GM21576 (cell line): ENCODE measurements around the gene HSD11B1.
"Not testable (repeated sequence)": the region's sequence is repeated elsewhere in the genome, so short reads cannot be mapped to it uniquely, and the experiment has no call there.

ENCODE experiments used
- ATAC-seq: cut with Tn5 transposase; IDR thresholded peaks from one replicate; pipeline ENCODE4 v1.9.1; 2021; ENCODE audit warnings: mild to moderate bottlenecking, moderate library complexity; ENCODE audit not compliant: unreplicated experiment

Gene HSD11B1

DNA sequence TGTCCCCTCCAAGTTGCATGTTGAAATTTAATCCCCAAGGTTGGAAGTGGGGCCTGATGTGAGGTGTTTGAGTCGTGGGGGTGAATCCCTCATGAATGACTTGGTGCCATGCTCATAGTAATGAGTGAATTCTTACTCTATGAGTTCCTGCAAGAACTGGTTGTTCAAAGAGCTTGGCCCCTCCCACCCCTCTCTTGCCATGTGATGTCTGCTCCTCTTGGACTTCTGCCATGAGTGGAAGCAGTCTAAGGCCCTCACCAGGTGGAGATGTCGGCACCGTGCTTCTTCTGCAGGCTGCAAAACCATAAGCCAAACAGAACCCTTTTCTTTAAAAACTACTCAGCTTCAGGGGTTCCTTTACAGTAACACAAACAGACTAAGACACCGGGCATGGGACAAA lies 15.2 kb upstream of the HSD11B1 start:
- ATAC-seq: no peak

DNA sequence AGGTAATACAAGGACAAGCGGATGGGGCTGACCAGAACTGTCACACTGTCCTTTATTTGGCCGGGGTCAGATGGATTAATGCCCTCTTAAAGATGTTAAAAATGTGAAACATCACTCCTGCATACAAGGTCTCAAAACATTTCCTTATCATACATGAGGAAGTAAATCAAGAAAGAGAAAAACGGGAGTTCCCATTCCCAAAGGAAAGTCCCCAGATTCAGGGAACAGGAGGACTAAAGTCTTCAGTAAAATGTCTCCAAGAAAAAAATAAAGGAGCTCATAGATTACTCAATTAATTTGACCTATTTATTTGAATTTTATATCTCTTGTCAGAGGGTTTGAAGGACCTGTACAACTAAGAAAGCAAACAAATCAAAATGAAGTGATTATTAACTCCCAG lies 13.4 kb upstream of the HSD11B1 start:
- no peak for ATAC-seq

DNA sequence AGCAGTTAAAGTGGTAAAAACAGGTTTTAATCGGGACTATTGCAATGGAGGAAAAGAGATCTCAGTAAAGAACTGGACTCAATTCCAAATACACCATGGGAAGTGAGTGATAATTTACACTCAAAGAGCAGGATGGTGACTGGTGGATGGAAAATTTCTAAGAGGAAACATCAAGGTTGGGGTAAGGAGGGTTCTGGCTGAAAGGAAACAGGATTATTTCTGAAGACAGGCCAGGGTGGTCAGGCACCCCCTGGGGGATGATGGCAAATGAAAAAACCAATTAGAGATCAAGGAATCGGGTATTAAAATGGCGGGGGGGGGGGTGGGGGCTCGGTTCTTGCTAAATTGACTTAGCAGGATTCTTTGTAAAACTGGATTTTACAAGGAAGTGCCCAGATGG lies 12.3 kb upstream of the HSD11B1 start:
- no peak for ATAC-seq

DNA sequence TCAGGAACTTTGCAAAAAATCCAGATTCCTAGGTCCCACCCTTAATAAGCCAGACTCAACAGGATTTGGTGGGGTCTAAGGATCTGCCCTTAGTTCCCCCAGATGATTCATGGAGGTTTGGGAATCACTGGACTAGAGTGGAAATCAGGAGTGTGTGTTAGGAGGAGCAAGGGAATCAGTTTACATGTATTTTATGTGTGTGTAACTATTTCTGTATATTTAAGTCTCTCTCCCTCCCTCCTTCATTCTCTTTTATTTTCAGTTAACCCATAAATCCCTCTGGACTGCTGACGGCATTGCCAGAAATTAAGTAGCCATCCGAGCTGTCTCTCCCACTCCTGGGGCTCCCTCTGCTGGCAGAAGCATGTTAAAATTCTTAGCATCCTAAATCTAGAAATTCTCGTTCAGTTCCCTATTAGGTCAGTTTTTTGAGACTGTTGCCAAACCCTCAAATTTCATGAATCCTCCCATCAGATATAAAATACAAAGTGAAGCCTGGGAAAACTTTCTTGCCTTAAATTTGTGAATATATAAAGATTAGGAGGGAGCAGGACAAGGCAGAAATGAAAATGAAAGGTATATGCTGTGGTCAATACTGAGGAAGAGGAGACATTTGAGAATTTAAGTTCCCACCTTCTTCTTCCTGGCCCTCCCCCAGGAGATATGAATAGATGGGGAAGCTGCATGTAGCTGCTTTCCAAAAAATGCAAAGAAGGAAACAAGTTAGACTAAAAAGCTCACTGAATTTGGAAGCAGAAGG lies 11.7 kb upstream of the HSD11B1 start:
- ATAC-seq: no peak

DNA sequence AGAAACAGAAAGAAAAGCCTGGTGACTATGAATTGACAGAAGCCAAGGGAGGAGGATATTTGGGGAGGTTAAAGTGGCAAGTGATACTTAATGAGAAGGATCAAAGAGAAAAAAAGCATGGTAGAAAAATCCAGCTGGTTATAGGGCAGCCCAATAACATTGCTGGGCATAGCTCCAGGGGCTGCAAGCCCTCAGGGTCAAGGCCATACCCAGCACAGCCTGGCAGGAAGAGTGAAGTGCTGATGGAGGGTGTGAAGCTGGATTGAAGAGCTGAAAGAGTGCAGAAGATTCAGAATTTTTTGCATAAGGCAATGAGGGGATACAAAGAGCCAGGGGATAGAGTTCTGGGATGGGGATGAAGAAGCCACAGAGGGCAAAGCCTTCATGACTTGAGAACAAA lies 8.0 kb upstream of the HSD11B1 start:
- ATAC-seq: no peak

DNA sequence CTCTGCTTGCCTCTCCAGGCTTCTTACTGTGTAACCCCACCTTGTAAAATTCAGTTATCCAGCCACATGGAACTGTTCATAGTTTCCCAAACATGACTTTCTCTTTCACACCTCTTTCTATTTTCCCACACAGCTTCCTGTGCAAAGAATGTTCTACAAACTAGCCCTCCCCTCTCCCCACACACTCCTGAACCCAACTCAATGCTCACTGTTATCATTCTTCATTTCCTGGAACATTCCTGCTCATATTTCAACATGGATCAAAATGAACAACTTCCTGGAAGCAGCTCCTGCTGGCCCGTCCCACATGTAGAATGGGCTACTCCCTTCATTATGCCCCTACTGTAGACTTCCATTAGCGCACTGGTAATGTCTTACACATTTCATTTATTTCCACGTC lies 7.5 kb upstream of the HSD11B1 start:
- no peak for ATAC-seq

DNA sequence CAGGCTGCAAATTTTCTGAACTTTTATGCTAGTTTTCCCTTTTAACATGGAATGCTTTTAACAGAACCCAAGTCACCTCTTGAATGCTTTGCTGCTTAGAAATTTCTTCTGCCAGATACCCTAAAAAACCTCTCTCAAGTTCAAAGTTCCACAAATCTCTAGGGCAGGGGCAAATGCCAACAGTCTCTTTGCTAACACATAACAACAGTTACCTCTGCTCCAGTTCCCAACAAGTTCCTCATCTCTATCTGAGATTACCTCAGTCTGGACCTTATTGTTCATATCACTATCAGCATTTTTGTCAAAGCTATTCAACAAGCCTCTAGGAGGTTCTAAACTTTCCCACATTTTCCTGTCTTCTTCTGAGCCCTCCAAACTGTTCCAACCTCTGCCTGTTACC lies 4.0 kb upstream of the HSD11B1 start:
- ATAC-seq: not testable (repeated sequence)

DNA sequence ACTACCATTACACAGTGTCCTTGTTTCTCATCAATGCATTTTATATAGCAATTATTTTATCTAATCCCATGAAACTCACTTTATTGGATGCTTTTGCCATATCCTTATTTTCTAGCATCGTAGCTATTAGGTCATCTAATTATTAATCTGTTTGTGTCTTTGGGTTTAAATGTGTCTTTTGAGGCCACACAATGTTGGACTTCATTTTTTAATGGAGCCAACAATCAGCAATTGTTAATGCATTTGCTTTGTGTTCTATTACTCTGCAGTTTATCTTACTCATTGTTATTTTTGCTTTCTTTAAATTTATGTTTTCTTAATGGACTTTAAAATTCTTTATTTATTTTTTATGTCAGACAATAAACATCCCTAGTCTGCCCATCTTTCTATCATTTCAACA lies 1.8 kb upstream of the HSD11B1 start:
- no peak for ATAC-seq

DNA sequence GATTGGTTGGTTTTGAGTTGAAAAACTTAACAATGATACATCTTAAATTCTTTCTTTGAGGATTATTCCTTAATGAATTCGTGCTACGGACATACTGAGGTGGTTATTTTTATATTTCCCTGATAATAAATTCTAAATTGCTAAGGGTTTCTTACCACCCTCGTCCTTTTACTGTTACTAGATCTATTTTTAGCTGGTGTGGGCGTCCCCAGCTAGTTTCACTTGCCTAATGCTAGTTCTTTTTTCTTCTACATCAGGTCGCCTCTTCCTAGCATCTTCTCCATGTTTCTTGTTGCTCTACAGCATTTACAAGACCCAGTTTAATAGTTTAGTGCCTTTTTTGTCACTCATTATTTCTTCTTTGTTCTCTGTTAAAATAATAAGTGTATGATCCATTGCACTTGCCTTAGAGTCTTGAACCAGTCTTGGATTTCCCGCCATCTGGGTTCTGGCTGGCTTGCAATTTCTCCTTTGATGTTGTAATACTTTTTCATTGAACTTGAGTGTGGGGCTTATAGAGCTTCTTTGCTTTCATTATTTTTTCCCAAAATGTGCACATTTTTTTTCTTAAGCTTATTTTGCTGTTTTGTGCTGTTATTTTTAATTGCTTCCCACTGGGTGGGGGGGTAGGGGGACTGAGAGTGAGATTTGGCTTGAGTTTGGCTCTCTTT lies 677 bp upstream of the HSD11B1 start:
- no peak for ATAC-seq

DNA sequence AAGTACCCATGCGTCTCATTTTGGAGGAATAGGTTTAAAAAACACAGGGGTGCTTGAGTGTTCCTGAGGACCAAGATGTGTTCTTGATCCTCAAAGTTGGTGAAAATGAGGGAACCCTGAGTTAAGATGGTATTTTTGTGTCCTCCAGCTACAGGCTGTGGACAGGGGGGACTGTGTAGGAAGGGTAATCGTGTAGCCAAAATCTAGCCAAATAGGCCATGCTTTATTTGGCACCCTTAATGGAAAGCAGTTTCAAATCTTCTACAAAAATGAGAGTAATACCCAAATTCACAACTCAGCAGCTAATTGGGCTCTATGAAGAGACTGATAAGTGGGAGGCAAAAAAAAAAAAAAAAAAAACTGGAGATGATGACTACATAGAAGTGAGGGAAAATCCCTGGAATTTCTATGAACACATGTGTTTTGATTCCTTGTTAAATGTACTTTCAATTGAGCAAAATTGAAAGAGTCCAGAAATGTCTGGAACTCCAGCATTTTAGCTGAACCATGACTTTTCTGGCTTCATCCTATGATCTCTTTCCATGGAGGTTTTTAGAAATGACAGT lies 470 bp downstream of the HSD11B1 start:
- no peak for ATAC-seq

DNA sequence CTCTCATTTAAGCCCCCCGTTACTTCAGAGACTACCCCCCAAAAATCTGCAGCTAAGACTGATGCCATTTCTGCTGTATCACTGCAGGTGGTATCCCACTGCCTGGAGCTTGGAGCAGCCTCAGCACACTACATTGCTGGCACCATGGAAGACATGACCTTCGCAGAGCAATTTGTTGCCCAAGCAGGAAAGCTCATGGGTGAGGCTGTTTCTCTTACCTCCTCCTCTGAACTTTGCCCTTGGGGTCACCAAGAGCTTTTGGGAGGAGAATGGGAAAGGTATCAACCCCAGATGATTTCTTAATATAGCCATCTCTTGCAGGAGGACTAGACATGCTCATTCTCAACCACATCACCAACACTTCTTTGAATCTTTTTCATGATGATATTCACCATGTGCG lies 2.0 kb downstream of the HSD11B1 start:
- ATAC-seq: no peak

DNA sequence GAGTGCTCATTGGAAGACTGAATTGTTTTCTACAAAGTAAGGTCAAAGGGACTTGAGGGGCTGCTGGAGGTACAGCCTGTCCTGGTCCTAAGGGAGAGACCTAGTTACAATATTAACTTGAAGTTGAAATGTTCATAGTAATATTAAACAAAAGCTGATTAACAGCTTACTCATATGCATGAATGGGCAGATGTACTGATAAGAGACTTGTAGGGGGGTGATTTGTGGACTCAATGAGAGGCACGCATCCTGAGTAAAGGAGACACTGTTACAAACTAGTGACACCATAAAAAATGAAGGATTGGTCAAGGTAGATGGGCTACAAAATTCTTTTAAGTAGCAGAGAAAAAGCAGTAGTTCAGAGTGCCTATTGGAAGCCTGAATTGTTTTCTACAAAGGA lies 2.7 kb downstream of the HSD11B1 start:
- no peak for ATAC-seq

DNA sequence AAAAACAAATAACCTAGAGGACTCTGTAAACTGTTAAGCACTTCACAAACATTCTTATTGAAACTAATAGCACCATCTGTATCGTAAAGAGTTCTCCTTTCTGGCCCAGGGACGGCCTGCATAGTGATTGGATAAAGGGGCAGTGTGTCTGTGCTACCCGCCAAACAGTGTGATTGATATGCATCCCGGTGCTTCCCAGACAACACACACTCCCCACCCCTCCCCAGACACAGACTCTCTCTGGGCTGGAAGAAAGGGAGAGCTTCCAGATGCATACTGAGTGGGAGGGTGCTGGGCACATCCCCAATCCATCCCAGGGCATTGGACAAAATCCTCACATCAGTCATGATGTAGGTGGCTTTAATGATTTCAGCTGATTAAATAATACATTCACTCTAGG lies 3.7 kb downstream of the HSD11B1 start:
- ATAC-seq: no peak

DNA sequence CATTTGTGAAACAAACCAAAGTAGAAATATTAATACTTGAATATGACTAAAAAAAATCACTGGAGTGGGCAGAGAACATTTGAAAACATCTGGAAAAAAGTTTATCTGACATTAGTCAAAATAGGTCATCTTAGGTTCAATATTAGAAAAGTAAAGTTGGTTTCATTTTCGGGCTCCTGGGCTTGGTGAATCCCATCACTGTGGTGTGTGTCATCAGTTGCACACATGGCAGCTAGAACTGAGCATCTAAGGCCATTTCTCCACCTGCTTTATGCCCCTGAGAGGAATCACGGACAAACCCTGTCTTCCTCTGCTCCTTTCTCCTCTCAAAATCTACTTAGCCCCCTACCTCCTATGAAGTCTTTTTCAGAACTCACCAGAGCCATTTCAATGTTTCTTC lies 5.4 kb downstream of the HSD11B1 start:
- no peak for ATAC-seq

DNA sequence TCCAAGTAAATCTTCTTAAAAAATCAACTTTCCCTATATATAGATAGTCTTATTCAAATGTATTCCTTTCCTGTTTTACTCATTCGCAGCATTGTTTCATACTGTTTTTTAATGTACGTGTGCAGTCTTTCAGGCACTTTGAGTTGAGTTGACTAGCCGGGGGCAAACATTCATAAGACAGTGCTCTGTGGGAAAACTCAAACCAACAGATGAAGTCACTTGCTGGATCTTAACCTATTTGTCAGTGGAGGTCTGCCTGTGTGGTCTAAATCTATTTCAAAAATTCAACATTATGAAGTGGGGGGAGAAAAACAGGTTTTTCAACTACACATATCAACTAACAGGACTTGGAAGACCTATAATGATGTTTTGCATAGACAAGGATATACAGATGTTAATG lies 6.2 kb downstream of the HSD11B1 start:
- ATAC-seq: no peak

DNA sequence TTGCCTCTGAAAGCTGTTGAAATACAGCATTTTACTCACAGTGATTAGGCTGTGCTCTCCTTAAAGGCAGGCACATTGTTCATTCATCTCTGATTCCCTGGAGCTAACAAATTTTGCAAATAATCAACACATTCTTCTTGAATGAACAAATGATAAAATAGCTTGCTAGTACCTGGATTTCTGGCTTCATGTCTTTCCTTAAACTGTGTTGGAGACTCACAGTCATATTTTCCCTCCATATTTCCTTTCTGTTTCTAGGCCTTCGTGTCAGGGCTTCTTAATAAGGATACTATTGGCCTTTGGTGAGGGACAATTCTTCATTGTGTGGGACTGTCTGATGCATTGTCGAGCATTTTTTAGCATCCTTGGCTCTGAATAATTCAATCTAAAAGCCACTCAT lies 9.7 kb downstream of the HSD11B1 start:
- ATAC-seq: no peak

DNA sequence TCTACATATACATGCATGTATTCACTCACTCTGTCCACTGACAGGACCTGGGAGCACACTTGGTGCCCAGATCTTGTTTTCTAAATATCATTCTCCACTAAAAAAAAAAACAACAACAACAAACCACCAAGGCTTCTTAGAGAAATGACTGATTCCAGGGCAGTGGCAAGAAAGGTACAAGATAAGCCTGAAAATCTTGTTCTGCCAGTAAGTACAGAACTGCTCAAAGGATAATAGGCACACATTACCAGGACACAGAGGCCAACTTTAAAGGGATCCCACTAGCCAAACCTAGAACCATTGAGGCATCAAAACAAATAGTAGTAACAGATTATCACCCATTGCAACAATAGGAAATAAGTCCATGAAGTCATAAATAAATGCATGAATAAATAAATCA lies 10.7 kb downstream of the HSD11B1 start:
- no peak for ATAC-seq

DNA sequence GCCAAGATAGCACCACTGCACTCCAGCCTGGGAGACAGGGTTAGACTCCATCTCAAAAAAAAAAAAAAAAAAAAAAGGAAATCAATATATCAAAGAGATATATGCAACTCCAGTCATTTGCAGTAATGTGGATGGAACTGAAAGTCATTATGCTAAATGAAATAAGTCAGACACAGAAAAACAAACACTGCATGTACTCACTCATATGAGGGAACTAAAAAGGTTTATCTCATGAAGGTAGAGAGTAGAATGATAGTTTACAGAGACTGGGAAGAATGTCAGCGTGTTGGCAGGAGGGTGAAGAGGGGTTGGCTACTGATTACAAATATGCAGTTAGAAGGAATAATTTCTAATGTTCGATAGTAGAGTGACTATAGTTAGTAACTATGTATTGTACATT lies 13.2 kb downstream of the HSD11B1 start:
- no peak for ATAC-seq

DNA sequence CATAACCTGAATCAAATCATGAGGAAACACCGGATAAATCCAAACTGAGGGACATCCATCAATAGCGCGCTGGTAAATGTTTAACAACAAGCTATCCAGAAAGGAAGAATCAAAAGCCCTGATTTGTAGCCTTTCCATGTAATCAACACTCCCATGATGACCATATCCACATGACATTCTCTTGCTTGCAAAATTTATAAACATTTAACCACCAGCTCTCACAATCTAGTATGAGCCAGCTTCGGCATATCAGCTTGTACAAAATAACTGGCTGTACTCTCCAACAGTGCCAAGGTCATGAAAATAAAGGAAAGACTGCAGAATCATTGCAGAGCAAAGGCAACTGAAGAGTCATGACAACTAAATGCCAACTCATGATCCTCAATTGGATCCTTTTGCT lies 15.7 kb downstream of the HSD11B1 start:
- ATAC-seq: no peak

DNA sequence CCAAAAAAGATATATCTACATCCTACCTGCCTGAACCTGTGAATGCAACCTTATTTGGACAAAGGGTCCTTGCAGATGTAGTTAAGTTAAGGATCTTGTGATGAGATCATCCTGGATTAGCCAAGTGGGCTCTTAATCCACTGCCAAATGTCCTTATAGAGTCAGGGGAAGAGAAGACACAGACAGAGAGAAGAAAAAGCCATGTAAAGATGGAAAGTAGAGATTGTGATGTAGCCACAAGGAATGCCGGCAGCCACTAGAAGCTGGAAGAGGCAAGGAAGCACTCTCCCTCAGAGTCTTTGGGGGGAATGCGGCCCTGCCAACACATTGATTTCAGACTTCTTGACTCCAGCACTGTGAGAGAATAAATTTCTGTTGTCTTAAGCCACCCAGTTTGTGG lies 16.2 kb downstream of the HSD11B1 start:
- no peak for ATAC-seq

DNA sequence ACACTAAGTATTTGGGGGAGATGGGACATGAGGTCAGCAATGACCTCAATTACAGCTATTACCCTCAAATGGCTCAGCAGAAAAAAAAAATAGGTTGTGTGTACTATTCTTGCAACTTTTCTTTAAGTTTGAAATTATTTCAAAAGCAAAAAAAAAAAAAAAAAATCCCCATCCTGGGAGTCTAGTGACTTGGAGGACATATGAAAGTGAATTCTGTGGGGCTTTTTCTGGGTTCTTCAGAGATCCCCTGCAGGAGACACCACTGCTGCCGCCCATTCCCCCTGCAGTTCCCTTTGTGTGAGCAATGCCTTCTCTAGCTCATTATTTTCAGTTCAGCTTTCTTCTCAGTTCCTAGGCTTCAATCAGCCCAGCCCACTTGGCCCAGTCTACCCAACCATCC lies 16.7 kb downstream of the HSD11B1 start:
- ATAC-seq: no peak

DNA sequence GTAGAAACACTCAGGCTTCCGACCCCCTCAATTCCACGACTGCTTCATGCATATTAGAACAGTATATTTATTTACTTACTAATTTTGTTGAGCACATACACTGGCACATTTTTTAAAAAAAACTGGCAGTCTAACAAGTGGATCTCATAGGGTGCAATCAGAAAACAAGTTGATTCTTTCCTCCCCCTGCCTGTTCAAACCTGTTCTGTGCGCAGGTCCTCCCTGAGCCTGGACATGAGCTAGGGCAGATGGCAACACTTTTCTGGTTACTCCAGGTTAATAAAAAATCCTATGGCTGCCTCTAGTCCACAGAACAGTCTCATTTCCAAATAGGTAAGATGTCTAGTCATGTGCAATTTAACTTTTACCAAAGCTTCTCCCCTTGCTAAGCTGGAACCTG lies 18.6 kb downstream of the HSD11B1 start:
- no peak for ATAC-seq
